Aorta (tissue), 4 donors: ENCODE data around the gene NPY2R. TPM values are rescaled to one million over a fixed set of nuclear protein-coding genes. Genes with fewer than 3 reads are reported as not detected.

Source experiments
- polyA plus RNA-seq, 2 donors: library from polyadenylated mRNA; stranded (reverse); fragments of 200-250 nt; gene quantifications; one replicate each; pipeline ENCODE4 v1.2.3, GENCODE V29; 2013
- total RNA-seq, 2 donors: library from RNA; stranded (reverse); fragmentation: NEBNext Ultra II Directional; extraction: Animal tissue kit (Norgen Biotek cat#: 25700); gene quantifications; one replicate each; pipeline ENCODE4 v1.2.1, GENCODE V29; 2021
- donor health status: healthy with polysubstance abuse.
- donor health status: Bipolar disorder and iron deficiency.
- donor health status: DM: no; HTN: no; CAD: no.
- donor health status: DM: yes; HTN: yes; CAD: no.

The NPY2R gene
- total and polyA plus RNA-seq, 4 donors: 0.09 to 7.8 (median 0.19) TPM

Other genes starting within 250 kb of the NPY2R start
- gene MAP9, start 168.3 kb downstream of the NPY2R start, total RNA-seq: 10 to 100 TPM; 12.4 to 16.2 TPM
- 10 to 100 TPM in 1 of 2 donors, 1 to 10 TPM in 1; 4.0 to 10.0 TPM for gene MAP9, start 168.3 kb downstream of the NPY2R start, polyA plus RNA-seq